ENCODE results near the gene GSAP.

The GSAP gene

DNA sequence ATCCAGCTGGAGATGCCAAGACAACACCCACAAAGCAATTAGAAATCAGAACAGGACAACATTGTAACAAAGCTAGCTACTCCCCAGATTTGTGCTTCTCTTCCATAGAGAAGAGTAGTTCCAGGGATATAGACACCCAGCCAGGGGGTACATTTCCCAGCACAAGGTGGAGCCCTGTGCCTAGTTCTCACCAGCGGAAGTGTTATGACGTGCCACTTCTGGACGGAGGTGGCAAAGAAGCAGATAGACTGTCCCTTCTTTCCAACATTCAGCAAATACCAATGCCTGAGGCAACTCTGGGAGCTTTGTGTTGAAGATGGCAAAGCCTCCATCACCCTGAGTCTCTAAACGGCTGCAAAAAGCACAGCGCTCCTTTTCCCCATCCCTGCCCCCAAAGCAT lies 23.4 kb upstream of the GSAP start:
- TF ChIP-seq, protein P1, sequence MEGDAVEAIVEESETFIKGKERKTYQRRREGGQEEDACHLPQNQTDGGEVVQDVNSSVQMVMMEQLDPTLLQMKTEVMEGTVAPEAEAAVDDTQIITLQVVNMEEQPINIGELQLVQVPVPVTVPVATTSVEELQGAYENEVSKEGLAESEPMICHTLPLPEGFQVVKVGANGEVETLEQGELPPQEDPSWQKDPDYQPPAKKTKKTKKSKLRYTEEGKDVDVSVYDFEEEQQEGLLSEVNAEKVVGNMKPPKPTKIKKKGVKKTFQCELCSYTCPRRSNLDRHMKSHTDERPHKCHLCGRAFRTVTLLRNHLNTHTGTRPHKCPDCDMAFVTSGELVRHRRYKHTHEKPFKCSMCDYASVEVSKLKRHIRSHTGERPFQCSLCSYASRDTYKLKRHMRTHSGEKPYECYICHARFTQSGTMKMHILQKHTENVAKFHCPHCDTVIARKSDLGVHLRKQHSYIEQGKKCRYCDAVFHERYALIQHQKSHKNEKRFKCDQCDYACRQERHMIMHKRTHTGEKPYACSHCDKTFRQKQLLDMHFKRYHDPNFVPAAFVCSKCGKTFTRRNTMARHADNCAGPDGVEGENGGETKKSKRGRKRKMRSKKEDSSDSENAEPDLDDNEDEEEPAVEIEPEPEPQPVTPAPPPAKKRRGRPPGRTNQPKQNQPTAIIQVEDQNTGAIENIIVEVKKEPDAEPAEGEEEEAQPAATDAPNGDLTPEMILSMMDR (IDR thresholded peaks at IDR 0.05; ENCODE audit: low read depth, low read length) = no peak
- no peak overlapping the region for H3K4me3 ChIP-seq (ENCODE audit: low read depth, low read length)

GRCh38 chr7:77438131-77438530 lies 22.0 kb upstream of the GSAP start:
- TF ChIP-seq, protein P1 (IDR thresholded peaks at IDR 0.05; ENCODE audit: low read depth, low read length) = no peak
- no peak overlapping the region for H3K4me3 ChIP-seq (ENCODE audit: low read depth, low read length)

GRCh38 chr7:77434570-77435275 lies 18.6 kb upstream of the GSAP start:
- TF ChIP-seq, protein P1 (IDR thresholded peaks at IDR 0.05; ENCODE audit: low read depth, low read length) = no peak
- H3K4me3 ChIP-seq (ENCODE audit: low read depth, low read length) = no peak overlapping the region

DNA sequence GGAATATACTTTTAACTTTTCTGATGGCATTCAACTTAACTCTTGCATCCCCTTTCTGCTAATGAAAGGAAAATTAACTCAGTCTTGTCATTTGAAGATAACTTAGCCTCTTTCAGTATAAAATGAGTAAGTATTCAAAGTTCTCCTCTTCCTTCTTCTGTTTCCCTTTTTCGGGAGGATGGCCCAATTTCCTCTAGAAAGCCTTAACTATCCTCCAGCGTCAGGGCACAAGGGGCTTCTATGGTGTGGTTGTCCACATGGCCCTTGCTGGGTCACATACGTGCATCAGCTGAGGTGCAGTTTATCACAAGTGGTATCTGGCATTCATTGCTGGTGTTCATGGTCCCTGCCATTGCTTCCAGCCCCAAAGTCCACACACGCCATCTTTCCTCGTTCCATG lies 17.8 kb upstream of the GSAP start:
- TF ChIP-seq, protein P1 (IDR thresholded peaks at IDR 0.05; ENCODE audit: low read depth, low read length) = no peak
- H3K4me3 ChIP-seq (ENCODE audit: low read depth, low read length) = no peak overlapping the region

- no peak overlapping the region for H3K4me3 ChIP-seq (ENCODE audit: low read depth, low read length)
- TF ChIP-seq, protein P1 (IDR thresholded peaks at IDR 0.05; ENCODE audit: low read depth, low read length) = no peak
These were observed 14.8 kb upstream of the GSAP start for GRCh38 chr7:77430927-77431326.

DNA sequence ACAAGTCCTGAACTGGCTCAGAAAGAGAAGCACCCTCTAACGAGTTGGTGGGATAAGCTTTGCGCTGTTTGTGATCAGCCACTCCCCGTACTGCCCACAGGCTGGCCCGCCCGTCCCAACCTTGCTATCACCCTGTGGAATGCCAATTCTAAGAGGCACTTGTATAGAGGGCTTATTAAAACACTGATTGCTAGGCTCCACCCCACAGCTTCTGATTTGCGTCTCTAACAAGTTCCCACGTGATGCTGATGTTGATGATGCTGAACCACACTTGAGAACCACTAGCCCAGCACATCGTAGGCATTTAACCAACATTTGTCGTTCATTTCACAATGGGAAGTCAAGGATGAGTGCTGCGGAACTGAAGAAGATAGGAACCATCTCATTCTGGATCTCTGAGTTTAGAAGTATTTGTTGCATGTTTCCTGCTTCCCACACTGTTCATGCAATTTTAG lies 12.7 kb upstream of the GSAP start:
- no peak overlapping the region for H3K4me3 ChIP-seq (ENCODE audit: low read depth, low read length)
- TF ChIP-seq, protein P1 (IDR thresholded peaks at IDR 0.05; ENCODE audit: low read depth, low read length) = no peak

DNA sequence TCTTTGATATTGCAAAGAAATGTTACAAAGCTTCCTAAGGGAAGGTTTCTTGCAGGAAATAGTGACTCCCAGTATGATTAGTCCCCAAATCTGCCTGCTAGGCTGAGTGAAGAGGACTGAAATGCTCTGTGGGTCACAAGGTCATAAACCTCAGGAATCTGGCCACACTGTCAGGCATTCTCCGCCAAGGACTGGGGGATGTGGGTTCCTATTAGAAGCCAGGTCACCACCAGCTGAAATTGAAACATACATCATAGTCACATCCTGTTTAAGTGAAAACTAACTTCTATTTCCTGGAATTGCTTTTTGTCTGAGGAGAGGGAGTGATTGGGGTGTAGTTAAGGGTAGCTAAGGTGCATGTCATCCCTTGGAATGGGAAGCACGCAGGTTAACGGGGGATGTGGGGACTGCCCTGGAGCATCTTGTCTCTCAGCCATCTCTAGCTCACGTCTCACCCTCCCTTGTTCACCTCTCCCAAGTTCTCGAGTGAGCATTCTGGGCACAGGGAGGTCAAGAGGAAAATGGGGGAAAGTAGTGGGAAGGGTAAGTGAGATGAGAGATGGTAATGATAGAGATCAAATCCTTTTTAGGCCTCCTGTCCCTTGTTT lies 12.0 kb upstream of the GSAP start:
- TF ChIP-seq, protein P1 (IDR thresholded peaks at IDR 0.05; ENCODE audit: low read depth, low read length) = no peak
- no peak overlapping the region for H3K4me3 ChIP-seq (ENCODE audit: low read depth, low read length)
